ENCODE results near the gene ZCCHC4. TPM values are rescaled to one million over a fixed set of nuclear protein-coding genes. Genes with fewer than 3 reads are reported as not detected.

The ZCCHC4 gene
- total RNA-seq, 1 donor from 2014 or later: 11.5 TPM

- peaks cover 29% of the 10 kb centered on the region for H3K27me3 Mint-ChIP-seq (ENCODE audit: low read depth)
- H3K4me3 Mint-ChIP-seq: no peak overlapping the region
- H3K27ac Mint-ChIP-seq (ENCODE audit: unreplicated experiment): no peak overlapping the region
- DNase-seq (ENCODE audit: low read depth, low spot score): no peak
- no peak for TF ChIP-seq CTCF (conservative IDR thresholded peaks at IDR 0.05)
- no peaks in the 10 kb centered on the region for H3K36me3 Mint-ChIP-seq (ENCODE audit: low read depth)
- H3K4me1 Mint-ChIP-seq: peaks cover 5% of the 10 kb centered on the region
- no peaks in the 10 kb centered on the region for H3K9me3 Mint-ChIP-seq
These were observed 9.9 kb upstream of the ZCCHC4 start for GRCh38 chr4:25302626-25303025.

- Mint-ChIP-seq H3K36me3 (ENCODE audit: low read depth) (no peaks in the 10 kb centered on the region), H3K9me3 (no peaks in the 10 kb centered on the region), H3K4me3 (no peak overlapping the region), H3K4me1 (peaks cover 12% of the 10 kb centered on the region), H3K27ac (ENCODE audit: unreplicated experiment) (no peak overlapping the region), H3K27me3 (ENCODE audit: low read depth) (peaks cover 21% of the 10 kb centered on the region)
- no peak for DNase-seq (ENCODE audit: low read depth, low spot score)
- TF ChIP-seq CTCF (conservative IDR thresholded peaks at IDR 0.05): no peak
These were observed 9.0 kb upstream of the ZCCHC4 start for GRCh38 chr4:25303578-25303977.

- TF ChIP-seq CTCF (conservative IDR thresholded peaks at IDR 0.05): no peak
- Mint-ChIP-seq H3K36me3 (ENCODE audit: low read depth) (no peaks in the 10 kb centered on the region), H3K27ac (ENCODE audit: unreplicated experiment) (no peak overlapping the region), H3K27me3 (ENCODE audit: low read depth) (no peaks in the 10 kb centered on the region), H3K4me1 (peaks cover 12% of the 10 kb centered on the region), H3K9me3 (no peaks in the 10 kb centered on the region), H3K4me3 (no peak overlapping the region)
- DNase-seq (ENCODE audit: low read depth, low spot score): no peak
These were observed 6.0 kb upstream of the ZCCHC4 start for GRCh38 chr4:25306518-25307057.

- Mint-ChIP-seq H3K36me3 (ENCODE audit: low read depth) (no peaks in the 10 kb centered on the region), H3K4me1 (peaks cover 12% of the 10 kb centered on the region), H3K9me3 (no peaks in the 10 kb centered on the region), H3K4me3 (peak overlapping the region; percentile 9), H3K27ac (ENCODE audit: unreplicated experiment) (peak overlapping the region; percentile 93), H3K27me3 (ENCODE audit: low read depth) (no peaks in the 10 kb centered on the region)
- no peak for DNase-seq (ENCODE audit: low read depth, low spot score)
- no peak for TF ChIP-seq CTCF (conservative IDR thresholded peaks at IDR 0.05)
These were observed 5.0 kb upstream of the ZCCHC4 start for GRCh38 chr4:25307596-25307995.

GRCh38 chr4:25308306-25308705, 4.3 kb upstream of the ZCCHC4 start:
- no peak for TF ChIP-seq CTCF (conservative IDR thresholded peaks at IDR 0.05)
- H3K4me3 Mint-ChIP-seq: peak overlapping the region; percentile 9
- no peak for DNase-seq (ENCODE audit: low read depth, low spot score)
- H3K27me3 Mint-ChIP-seq (ENCODE audit: low read depth): no peaks in the 10 kb centered on the region
- H3K4me1 Mint-ChIP-seq: peaks cover 13% of the 10 kb centered on the region
- no peaks in the 10 kb centered on the region for H3K36me3 Mint-ChIP-seq (ENCODE audit: low read depth)
- no peak overlapping the region for H3K27ac Mint-ChIP-seq (ENCODE audit: unreplicated experiment)
- no peaks in the 10 kb centered on the region for H3K9me3 Mint-ChIP-seq
